HEK293 (cell line): ENCODE data around the gene FAF2.

Experiments used
- IKZF3 ChIP-seq: fragments of 450-650 bp; IDR thresholded peaks from 2 replicates; pipeline ENCODE4 v1.5.0; 2018; ENCODE audit warnings: missing biosample characterization, mild to moderate bottlenecking, missing genetic modification characterization, moderate library complexity
- PRDM4 ChIP-seq: fragments of 450-650 bp; formaldehyde crosslinking; IDR thresholded peaks from 2 replicates; pipeline ENCODE4 v1.5.1; 2017; ENCODE audit warnings: missing biosample characterization, missing genetic modification characterization
- ZBTB20 ChIP-seq: fragments of 450-650 bp; formaldehyde crosslinking; IDR thresholded peaks from 2 replicates; pipeline ENCODE4 v1.5.1; 2016; ENCODE audit warnings: missing biosample characterization, missing genetic modification characterization
- ZBTB21 ChIP-seq: fragments of 450-650 bp; formaldehyde crosslinking; IDR thresholded peaks from 2 replicates; pipeline ENCODE4 v1.5.1; 2017; ENCODE audit warnings: missing biosample characterization, missing genetic modification characterization
- ZNF175 ChIP-seq: fragments of 450-650 bp; formaldehyde crosslinking; IDR thresholded peaks from 2 replicates; pipeline ENCODE4 v1.5.1; 2016; ENCODE audit warnings: missing biosample characterization, missing genetic modification characterization
- ZNF274 ChIP-seq, 2 experiments: fragments of 200-500 bp in 1 of 2; fragments of 450-650 bp in 1 of 2; sonication (Bioruptor generic) in 1 of 2; formaldehyde crosslinking in 1 of 2; IDR thresholded peaks; 2 replicates each; pipeline versions ENCODE4 v1.5.1 to v1.6.1; 2014 to 2016; ENCODE audit warnings: borderline replicate concordance in 1 of 2, inconsistent platforms in 1 of 2, low read length in 1 of 2, missing biosample characterization in 1 of 2, missing genetic modification characterization in 1 of 2
- ZNF416 ChIP-seq: fragments of 450-650 bp; formaldehyde crosslinking; IDR thresholded peaks from 2 replicates; pipeline ENCODE4 v1.5.1; 2016; ENCODE audit warnings: missing biosample characterization, missing genetic modification characterization
- ZNF549 ChIP-seq: fragments of 450-650 bp; IDR thresholded peaks from 2 replicates; pipeline ENCODE4 v1.5.1; 2018; ENCODE audit warnings: missing biosample characterization, missing genetic modification characterization, mild to moderate bottlenecking, inconsistent platforms, moderate library complexity
- ZNF561 ChIP-seq: fragments of 450-650 bp; IDR thresholded peaks from 2 replicates; pipeline ENCODE4 v1.5.1; 2018; ENCODE audit warnings: missing biosample characterization, missing genetic modification characterization, borderline replicate concordance
- ZNF670 ChIP-seq: fragments of 450-650 bp; formaldehyde crosslinking; IDR thresholded peaks from 2 replicates; pipeline ENCODE4 v1.5.1; 2016; ENCODE audit warnings: missing biosample characterization, missing genetic modification characterization, low read depth
- ZNF830 ChIP-seq: fragments of 450-650 bp; IDR thresholded peaks from 2 replicates; pipeline ENCODE4 v1.5.0; 2018; ENCODE audit warnings: missing biosample characterization, missing genetic modification characterization, low read depth, mild to moderate bottlenecking, moderate library complexity
- ZSCAN5A ChIP-seq: fragments of 450-650 bp; formaldehyde crosslinking; IDR thresholded peaks from 2 replicates; pipeline ENCODE4 v1.5.1; 2016; ENCODE audit warnings: missing biosample characterization, missing genetic modification characterization
- TF ChIP-seq, protein P1 (sequence below): fragments of 450-650 bp; formaldehyde crosslinking; IDR thresholded peaks from 2 replicates; pipeline ENCODE4 v1.5.1; 2016; ENCODE audit warnings: missing biosample characterization, missing genetic modification characterization
- TF ChIP-seq, protein P2 (sequence below): fragments of 450-650 bp; formaldehyde crosslinking; IDR thresholded peaks from 2 replicates; pipeline ENCODE4 v1.5.1; 2017; ENCODE audit warnings: missing biosample characterization, missing genetic modification characterization

DNA sequence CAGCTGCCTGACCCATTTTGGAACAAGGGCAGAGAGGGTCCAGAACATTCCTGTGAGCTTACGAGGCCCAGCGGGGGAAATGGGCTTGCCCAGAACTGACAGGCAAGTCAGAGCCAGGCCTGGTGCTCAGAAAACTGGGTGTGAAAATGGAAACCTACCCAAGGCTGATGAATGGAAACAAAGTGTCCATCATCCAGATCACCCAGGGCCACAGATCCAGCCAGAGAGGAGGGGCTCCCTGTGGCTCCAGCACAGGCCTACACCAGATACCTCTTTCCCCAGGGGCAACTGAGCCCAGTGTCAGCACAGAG lies 35.0 kb upstream of the FAF2 start:
- TF ChIP-seq ZNF274 (IDR thresholded peaks at IDR 0.05; ENCODE audit: low read length) = no peak
- TF ChIP-seq ZNF274 (tag by site-specific recombination; IDR thresholded peaks at IDR 0.05; ENCODE audit: borderline replicate concordance) = no peak
- TF ChIP-seq ZNF549 (tag by site-specific recombination) = no peak
- no peak for TF ChIP-seq ZBTB20 (tag by site-specific recombination)
- TF ChIP-seq, protein P1, sequence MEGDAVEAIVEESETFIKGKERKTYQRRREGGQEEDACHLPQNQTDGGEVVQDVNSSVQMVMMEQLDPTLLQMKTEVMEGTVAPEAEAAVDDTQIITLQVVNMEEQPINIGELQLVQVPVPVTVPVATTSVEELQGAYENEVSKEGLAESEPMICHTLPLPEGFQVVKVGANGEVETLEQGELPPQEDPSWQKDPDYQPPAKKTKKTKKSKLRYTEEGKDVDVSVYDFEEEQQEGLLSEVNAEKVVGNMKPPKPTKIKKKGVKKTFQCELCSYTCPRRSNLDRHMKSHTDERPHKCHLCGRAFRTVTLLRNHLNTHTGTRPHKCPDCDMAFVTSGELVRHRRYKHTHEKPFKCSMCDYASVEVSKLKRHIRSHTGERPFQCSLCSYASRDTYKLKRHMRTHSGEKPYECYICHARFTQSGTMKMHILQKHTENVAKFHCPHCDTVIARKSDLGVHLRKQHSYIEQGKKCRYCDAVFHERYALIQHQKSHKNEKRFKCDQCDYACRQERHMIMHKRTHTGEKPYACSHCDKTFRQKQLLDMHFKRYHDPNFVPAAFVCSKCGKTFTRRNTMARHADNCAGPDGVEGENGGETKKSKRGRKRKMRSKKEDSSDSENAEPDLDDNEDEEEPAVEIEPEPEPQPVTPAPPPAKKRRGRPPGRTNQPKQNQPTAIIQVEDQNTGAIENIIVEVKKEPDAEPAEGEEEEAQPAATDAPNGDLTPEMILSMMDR (tag by site-specific recombination) = no peak
- no peak for TF ChIP-seq ZNF416 (tag by site-specific recombination)
- TF ChIP-seq ZSCAN5A (tag by site-specific recombination) = no peak
- no peak for TF ChIP-seq ZBTB21
- TF ChIP-seq ZNF830 (tag by site-specific recombination) = no peak
- TF ChIP-seq ZNF561 (tag by site-specific recombination) = no peak
- TF ChIP-seq, protein P2, sequence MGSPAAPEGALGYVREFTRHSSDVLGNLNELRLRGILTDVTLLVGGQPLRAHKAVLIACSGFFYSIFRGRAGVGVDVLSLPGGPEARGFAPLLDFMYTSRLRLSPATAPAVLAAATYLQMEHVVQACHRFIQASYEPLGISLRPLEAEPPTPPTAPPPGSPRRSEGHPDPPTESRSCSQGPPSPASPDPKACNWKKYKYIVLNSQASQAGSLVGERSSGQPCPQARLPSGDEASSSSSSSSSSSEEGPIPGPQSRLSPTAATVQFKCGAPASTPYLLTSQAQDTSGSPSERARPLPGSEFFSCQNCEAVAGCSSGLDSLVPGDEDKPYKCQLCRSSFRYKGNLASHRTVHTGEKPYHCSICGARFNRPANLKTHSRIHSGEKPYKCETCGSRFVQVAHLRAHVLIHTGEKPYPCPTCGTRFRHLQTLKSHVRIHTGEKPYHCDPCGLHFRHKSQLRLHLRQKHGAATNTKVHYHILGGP (tag by site-specific recombination) = no peak
- no peak for TF ChIP-seq ZNF670 (tag by site-specific recombination)
- TF ChIP-seq PRDM4 (tag by site-specific recombination) = no peak
- TF ChIP-seq ZNF175 = no peak
- TF ChIP-seq IKZF3 = no peak
